K562 (cell line): Measurements from ENCODE around the gene CKMT2. TPM values are rescaled to one million over a fixed set of nuclear protein-coding genes. Genes with fewer than 3 reads are reported as not detected.

ENCODE experiments used
- ATAC-seq: fragments of 200-7000 bp; cut with Tn5 transposase; 3 replicates; pipeline ENCODE4 v1.9.1; 2020; ENCODE audit warnings: moderate library complexity
- BruUV-seq: library from RNA; stranded (reverse); fragments of 400-500 nt; replicated peaks from 2 replicates; lab custom pipeline; 2021; lab: Mats Ljungman, UMichigan
- CTCF ChIA-PET: fragments of 300-600 bp; formaldehyde crosslinking; extraction: SDS; loops from one replicate; lab custom pipeline; 2021; ENCODE audit warnings: low intra/inter-chr PET ratio; lab: Yijun Ruan, JAX
- POLR2A ChIA-PET: fragments of 300-600, 350-650 bp; sonication (Branson Sonifier 250); formaldehyde crosslinking; extraction: SDS; loops from one replicate; lab custom pipeline; 2021; ENCODE audit warnings: antibody characterized with exemption, inconsistent platforms; lab: Yijun Ruan, JAX
- DNase-seq, 4 experiments: peaks; one replicate each; pipeline versions ENCODE4 v3.0.0 to v3.0.0-alpha.2; 2011 to 2018; ENCODE audit warnings: low spot score in 3 of 4, mixed read lengths in 3 of 4; ENCODE audit errors: extremely low read depth in 1 of 4
- FAIRE-seq: peaks from 2 replicates; lab custom pipeline; 2011; peaks lifted over from hg19 to GRCh38; lab: Jason Lieb, UNC
- H2AFZ ChIP-seq: 2 replicates; pipeline ENCODE4 v1.6.0; 2011; ENCODE audit warnings: low read depth, low read length, control low read depth, inconsistent platforms
- H3K27ac ChIP-seq: fragments of 200-600 bp; 3 replicates; pipeline ENCODE4 v1.8.0; 2011; ENCODE audit warnings: low read depth, mild to moderate bottlenecking, control low read depth, inconsistent platforms, low read length, moderate library complexity, mixed read lengths; ENCODE audit errors: extremely low read depth
- H3K27me3 ChIP-seq, 2 experiments: fragments of 300-600 bp in 1 of 2; 2 replicates in 1 of 2; 3 replicates in 1 of 2; pipeline versions ENCODE4 v1.6.0 to v1.8.0; 2011; ENCODE audit warnings: inconsistent platforms in 2 of 2, low read length in 2 of 2, mild to moderate bottlenecking in 1 of 2, mixed read lengths in 1 of 2, moderate library complexity in 1 of 2; ENCODE audit not compliant: control insufficient read depth in 2 of 2, insufficient read depth in 2 of 2
- H3K36me3 ChIP-seq: fragments of 300-600 bp; 3 replicates; pipeline ENCODE4 v1.8.0; 2011; ENCODE audit warnings: mild to moderate bottlenecking, low read length, inconsistent platforms; ENCODE audit not compliant: control insufficient read depth, insufficient read depth
- H3K4me1 ChIP-seq, 2 experiments: fragments of 200-600 bp in 1 of 2; replicated peaks in 1 of 2; 2 replicates in 1 of 2; 3 replicates in 1 of 2; pipeline versions ENCODE4 v1.5.1 to v1.8.0; 2011; ENCODE audit warnings: inconsistent platforms in 2 of 2, low read length in 2 of 2, mild to moderate bottlenecking in 1 of 2, mixed read lengths in 1 of 2, moderate library complexity in 1 of 2; ENCODE audit not compliant: control insufficient read depth in 2 of 2, insufficient read depth in 2 of 2
- H3K4me2 ChIP-seq: 2 replicates; pipeline ENCODE4 v1.6.1; 2011; ENCODE audit warnings: low read length, control low read depth, inconsistent platforms, mixed read lengths; ENCODE audit not compliant: insufficient read depth
- H3K4me3 ChIP-seq: fragments of 200-600 bp; sonication (generic), shearing (Covaris generic); 2 replicates; pipeline ENCODE4 v1.5.1; 2016; ENCODE audit warnings: control low read depth, inconsistent platforms
- H3K79me2 ChIP-seq: fragments of 200-600 bp; 3 replicates; pipeline ENCODE4 v1.8.0; 2011; ENCODE audit warnings: low read length, inconsistent platforms; ENCODE audit not compliant: control insufficient read depth, insufficient read depth
- H3K9ac ChIP-seq, 2 experiments: 2 replicates each; pipeline versions ENCODE4 v1.6.0 to v1.6.1; 2011; ENCODE audit warnings: low read depth in 2 of 2, low read length in 2 of 2, control low read depth in 1 of 2, inconsistent platforms in 1 of 2, mild to moderate bottlenecking in 1 of 2, mixed read lengths in 1 of 2; ENCODE audit not compliant: insufficient read depth in 1 of 2
- H3K9me1 ChIP-seq: one replicate; pipeline ENCODE4 v1.6.0; 2011; ENCODE audit warnings: inconsistent platforms, mild to moderate bottlenecking, low read length, moderate library complexity; ENCODE audit not compliant: control insufficient read depth, insufficient read depth
- H3K9me3 ChIP-seq: replicated peaks from 2 replicates; pipeline ENCODE4 v1.5.1; 2011; ENCODE audit warnings: low read depth, low read length, inconsistent platforms; ENCODE audit not compliant: control insufficient read depth, insufficient read depth
- H4K20me1 ChIP-seq: replicated peaks from 2 replicates; pipeline ENCODE4 v1.6.1; 2011; ENCODE audit warnings: low read length, inconsistent platforms, mixed read lengths; ENCODE audit not compliant: control insufficient read depth, insufficient read depth
- CBX8 ChIP-seq: fragments of 200-600 bp; sonication (generic); IDR thresholded peaks from 2 replicates; pipeline ENCODE4 v1.6.1; 2012; ENCODE audit warnings: borderline replicate concordance, mixed run types, low read depth, mild to moderate bottlenecking, moderate library complexity, mixed read lengths, low read length, control low read depth, inconsistent platforms; ENCODE audit not compliant: poor library complexity, severe bottlenecking; ENCODE audit errors: extremely low read depth
- KDM1A ChIP-seq, 2 experiments: fragments of 450-650 bp; IDR thresholded peaks; 2 replicates each; pipeline ENCODE4 v1.6.1; 2016; ENCODE audit warnings: mild to moderate bottlenecking in 2 of 2
- NCOA1 ChIP-seq: fragments of 450-650 bp; IDR thresholded peaks from 2 replicates; pipeline ENCODE4 v1.6.1; 2016; ENCODE audit warnings: low read depth
- PHB2 ChIP-seq: fragments of 450-650 bp; IDR thresholded peaks from 2 replicates; pipeline ENCODE4 v1.6.1; 2017; ENCODE audit warnings: low read depth
- POLR2G ChIP-seq: fragments of 200-400 bp; formaldehyde crosslinking; IDR thresholded peaks from 2 replicates; pipeline ENCODE4 v1.6.1; 2017; ENCODE audit warnings: low read depth, mild to moderate bottlenecking, antibody characterized with exemption, low read length, moderate library complexity
- SMAD4 ChIP-seq: fragments of 250-450 bp; sonication (Bioruptor Pico); conservative IDR thresholded peaks from 2 replicates; pipeline ENCODE4 v1.8.0; 2021; ENCODE audit warnings: inconsistent platforms, mild to moderate bottlenecking, moderate library complexity
- ZKSCAN1 ChIP-seq: fragments of 150-350 bp; IDR thresholded peaks from 2 replicates; pipeline ENCODE4 v1.6.1; 2016; ENCODE audit warnings: low read depth, low read length
- ZNF561 ChIP-seq: fragments of 450-650 bp; formaldehyde crosslinking; conservative IDR thresholded peaks from 2 replicates; pipeline ENCODE4 v1.4.0; 2020; ENCODE audit warnings: mild to moderate bottlenecking, moderate library complexity
- WGBS: fragments of 100-300 bp; shearing (Covaris generic); methylation state at CpG from one replicate; pipeline ENCODE4 v1.1.6; 2016; ENCODE audit warnings: low coverage, mixed read lengths; ENCODE audit not compliant: insufficient coverage; ENCODE audit errors: missing lambda C conversion rate; 5-methylcytosine and 5-hydroxymethylcytosine counted together
- in situ Hi-C: fragments of 300-500 bp; cut with MboI; formaldehyde crosslinking; loops from 4 replicates; pipeline ENCODE4 v1.15.0; 2018; ENCODE audit warnings: inconsistent platforms, mixed read lengths
- intact Hi-C: fragments of 100-400 bp; cut with micrococcal nuclease; formaldehyde crosslinking; loops from 2 replicates; pipeline ENCODE4 v1.14.2; 2022
- polyA plus RNA-seq, 8 experiments: library from polyadenylated mRNA; depleted of rRNA in 4 of 8; stranded (reverse) in 5 of 8; unstranded in 3 of 8; fragments of >200 nt; fragmentation: Nextera tagmentation in 2 of 8; fragmentation: Illumina TruSeq in 1 of 8; extraction: Ambion mirVana in 2 of 8; extraction: Trizol in 1 of 8; gene quantifications; 2 replicates each; pipeline versions ENCODE4 v1.2.1 to v1.2.3, GENCODE V29; 2011 to 2014; ENCODE audit warnings: inconsistent platforms in 1 of 8, missing spikeins in 1 of 8
- total RNA-seq, 7 experiments: library from RNA; depleted of rRNA in 6 of 7; stranded (reverse); fragments of >200 nt in 6 of 7; fragmentation: Illumina TruSeq in 2 of 7; extraction: Trizol in 2 of 7; gene quantifications; 2 replicates each; pipeline versions ENCODE4 v1.2.1 to v1.2.3, GENCODE V29; 2011 to 2021; ENCODE audit warnings: low replicate concordance in 1 of 7
- TF ChIP-seq, protein P1 (sequence below): fragments of 250-450 bp; sonication (Bioruptor Pico); IDR thresholded peaks from 2 replicates; pipeline ENCODE4 v1.5.0; 2020; ENCODE audit warnings: mild to moderate bottlenecking, borderline replicate concordance
- TF ChIP-seq, protein P2 (sequence below): fragments of 450-650 bp; IDR thresholded peaks from 2 replicates; pipeline ENCODE4 v1.6.1; 2016; ENCODE audit warnings: antibody characterized with exemption
- TF ChIP-seq, protein P3 (sequence below): IDR thresholded peaks from 2 replicates; pipeline ENCODE4 v1.6.1; 2011; ENCODE audit not compliant: insufficient read length; ENCODE audit errors: extremely low read depth

The CKMT2 gene
- total and polyA plus RNA-seq, 9 of the 15 experiments (the other 6 are each of a cell fraction or from before 2014, with no cell fraction given), result 0.03 TPM; not detected in 8

DNA sequence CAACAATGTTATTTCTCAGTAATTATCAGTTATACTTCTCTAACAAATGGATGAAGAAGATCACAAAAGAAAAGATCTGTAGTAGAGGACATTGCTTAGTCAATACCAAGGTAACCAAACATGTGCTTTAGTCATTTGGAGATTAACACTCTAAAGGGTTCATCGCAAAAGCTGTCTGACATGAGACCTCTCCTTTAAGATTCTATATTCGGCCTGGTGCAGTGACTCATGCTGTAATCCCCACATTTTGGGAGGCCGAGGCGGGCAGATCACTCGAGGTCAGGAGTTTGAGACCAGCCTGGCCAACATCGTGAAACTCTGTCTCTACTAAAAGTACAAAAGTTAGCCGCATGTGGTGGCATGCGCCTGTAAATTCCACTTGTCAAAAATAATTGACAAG lies 18.3 kb upstream of the CKMT2 start:
- TF ChIP-seq POLR2G (no peak), KDM1A (IDR thresholded peaks at IDR 0.05) (no peak), CBX8 (no peak), NCOA1 (no peak), ZKSCAN1 (no peak), PHB2 (no peak), ZNF561 (CRISPR knock-in tag) (no peak), SMAD4 (no peak)
- TF ChIP-seq, protein P1, sequence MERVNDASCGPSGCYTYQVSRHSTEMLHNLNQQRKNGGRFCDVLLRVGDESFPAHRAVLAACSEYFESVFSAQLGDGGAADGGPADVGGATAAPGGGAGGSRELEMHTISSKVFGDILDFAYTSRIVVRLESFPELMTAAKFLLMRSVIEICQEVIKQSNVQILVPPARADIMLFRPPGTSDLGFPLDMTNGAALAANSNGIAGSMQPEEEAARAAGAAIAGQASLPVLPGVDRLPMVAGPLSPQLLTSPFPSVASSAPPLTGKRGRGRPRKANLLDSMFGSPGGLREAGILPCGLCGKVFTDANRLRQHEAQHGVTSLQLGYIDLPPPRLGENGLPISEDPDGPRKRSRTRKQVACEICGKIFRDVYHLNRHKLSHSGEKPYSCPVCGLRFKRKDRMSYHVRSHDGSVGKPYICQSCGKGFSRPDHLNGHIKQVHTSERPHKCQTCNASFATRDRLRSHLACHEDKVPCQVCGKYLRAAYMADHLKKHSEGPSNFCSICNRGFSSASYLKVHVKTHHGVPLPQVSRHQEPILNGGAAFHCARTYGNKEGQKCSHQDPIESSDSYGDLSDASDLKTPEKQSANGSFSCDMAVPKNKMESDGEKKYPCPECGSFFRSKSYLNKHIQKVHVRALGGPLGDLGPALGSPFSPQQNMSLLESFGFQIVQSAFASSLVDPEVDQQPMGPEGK, result no peak
- TF ChIP-seq, protein P2, sequence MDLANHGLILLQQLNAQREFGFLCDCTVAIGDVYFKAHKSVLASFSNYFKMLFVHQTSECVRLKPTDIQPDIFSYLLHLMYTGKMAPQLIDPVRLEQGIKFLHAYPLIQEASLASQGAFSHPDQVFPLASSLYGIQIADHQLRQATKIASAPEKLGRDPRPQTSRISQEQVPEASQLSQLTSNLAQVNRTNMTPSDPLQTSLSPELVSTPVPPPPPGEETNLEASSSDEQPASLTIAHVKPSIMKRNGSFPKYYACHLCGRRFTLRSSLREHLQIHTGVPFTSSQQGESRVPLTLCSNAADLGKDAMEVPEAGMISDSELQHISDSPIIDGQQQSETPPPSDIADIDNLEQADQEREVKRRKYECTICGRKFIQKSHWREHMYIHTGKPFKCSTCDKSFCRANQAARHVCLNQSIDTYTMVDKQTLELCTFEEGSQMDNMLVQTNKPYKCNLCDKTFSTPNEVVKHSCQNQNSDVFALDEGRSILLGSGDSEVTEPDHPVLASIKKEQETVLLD, result no peak
- TF ChIP-seq, protein P3, sequence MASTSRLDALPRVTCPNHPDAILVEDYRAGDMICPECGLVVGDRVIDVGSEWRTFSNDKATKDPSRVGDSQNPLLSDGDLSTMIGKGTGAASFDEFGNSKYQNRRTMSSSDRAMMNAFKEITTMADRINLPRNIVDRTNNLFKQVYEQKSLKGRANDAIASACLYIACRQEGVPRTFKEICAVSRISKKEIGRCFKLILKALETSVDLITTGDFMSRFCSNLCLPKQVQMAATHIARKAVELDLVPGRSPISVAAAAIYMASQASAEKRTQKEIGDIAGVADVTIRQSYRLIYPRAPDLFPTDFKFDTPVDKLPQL, result no peak
- no peak for FAIRE-seq
- no peaks in the 10 kb centered on the region for H4K20me1 ChIP-seq
- ATAC-seq, result no peak
- no peak overlapping the region for H3K27ac ChIP-seq
- POLR2A ChIA-PET, result no interaction called here
- 19% methylated on average over 8 of the region's 8 CpGs for WGBS
- no peak overlapping the region for H3K4me2 ChIP-seq
- no peaks in the 10 kb centered on the region for H3K9me1 ChIP-seq
- H3K79me2 ChIP-seq, result no peaks in the 10 kb centered on the region
- no peaks in the 10 kb centered on the region for H3K36me3 ChIP-seq
- peaks cover 22 to 37% of the 10 kb centered on the region in 2 experiments; a peak in 4 of 5 replicates for H3K27me3 ChIP-seq
- DNase-seq, result no peak
- no peaks in the 10 kb centered on the region for H3K4me1 ChIP-seq
- intact Hi-C loops, result no loop called here
- CTCF ChIA-PET, result no interaction called here
- H3K9ac ChIP-seq, result no peak overlapping the region
- H3K4me3 ChIP-seq, result no peak overlapping the region
- BruUV-seq, result no TSS peak
- H3K9me3 ChIP-seq, result no peaks in the 10 kb centered on the region
- H2AFZ ChIP-seq, result no peak overlapping the region
- in situ Hi-C loops, result no loop called here
